Activated naive CD4-positive, alpha-beta T cell treated with anti-CD3 and anti-CD28 coated beads, Interleukin-2, amount 50 U/mL, for 24 hours (primary cell): Measurements from ENCODE around the gene GLCE.
"Not testable (repeated sequence)": the region's sequence is repeated elsewhere in the genome, so short reads cannot be mapped to it uniquely, and the experiment has no call there.

Experiments
- H3K27ac Mint-ChIP-seq: one replicate; pipeline ENCODE4 v1.8.0; 2021; ENCODE audit warnings: mild to moderate bottlenecking, mixed read lengths
- H3K27me3 Mint-ChIP-seq: one replicate; pipeline ENCODE4 v1.8.0; 2021; ENCODE audit warnings: mixed read lengths
- H3K36me3 Mint-ChIP-seq: one replicate; pipeline ENCODE4 v1.8.0; 2021; ENCODE audit warnings: mixed read lengths
- H3K4me1 Mint-ChIP-seq: one replicate; pipeline ENCODE4 v1.8.0; 2021; ENCODE audit warnings: mixed read lengths
- H3K4me3 Mint-ChIP-seq: one replicate; pipeline ENCODE4 v1.8.0; 2021; ENCODE audit warnings: mild to moderate bottlenecking, mixed read lengths
- H3K9me3 Mint-ChIP-seq: one replicate; pipeline ENCODE4 v1.8.0; 2021; ENCODE audit warnings: mixed read lengths

GLCE gene

DNA sequence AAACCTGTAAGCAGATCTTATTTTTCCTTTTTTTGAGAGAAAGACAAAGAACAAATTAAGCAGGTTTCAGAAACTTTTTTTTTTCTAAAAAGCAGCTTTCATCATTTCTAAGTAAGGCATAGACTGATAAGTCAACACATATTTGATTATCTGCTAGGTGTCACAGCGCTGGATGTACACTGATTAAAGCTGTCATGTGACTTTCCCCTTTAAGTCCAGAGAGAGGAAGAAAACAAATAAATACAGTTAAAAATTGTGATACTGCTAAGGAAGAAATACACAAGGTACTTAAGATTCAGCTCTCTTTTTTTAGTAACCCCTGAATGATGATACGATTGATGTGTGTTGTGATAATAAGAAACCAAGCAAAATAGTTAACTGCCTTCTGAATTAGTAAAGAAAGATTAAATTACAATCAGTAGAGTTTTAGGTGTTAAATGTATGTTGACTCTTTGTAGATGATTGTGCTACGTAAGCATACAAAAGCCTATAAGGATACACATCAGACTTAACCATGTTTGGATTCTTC lies 2.8 kb downstream of the GLCE start:
- Mint-ChIP-seq H3K27me3 (no peaks in the 10 kb centered on the region), H3K27ac (no peak overlapping the region), H3K4me3 (no peak overlapping the region), H3K9me3 (no peaks in the 10 kb centered on the region), H3K4me1 (peaks cover 24% of the 10 kb centered on the region), H3K36me3 (no peaks in the 10 kb centered on the region)

DNA sequence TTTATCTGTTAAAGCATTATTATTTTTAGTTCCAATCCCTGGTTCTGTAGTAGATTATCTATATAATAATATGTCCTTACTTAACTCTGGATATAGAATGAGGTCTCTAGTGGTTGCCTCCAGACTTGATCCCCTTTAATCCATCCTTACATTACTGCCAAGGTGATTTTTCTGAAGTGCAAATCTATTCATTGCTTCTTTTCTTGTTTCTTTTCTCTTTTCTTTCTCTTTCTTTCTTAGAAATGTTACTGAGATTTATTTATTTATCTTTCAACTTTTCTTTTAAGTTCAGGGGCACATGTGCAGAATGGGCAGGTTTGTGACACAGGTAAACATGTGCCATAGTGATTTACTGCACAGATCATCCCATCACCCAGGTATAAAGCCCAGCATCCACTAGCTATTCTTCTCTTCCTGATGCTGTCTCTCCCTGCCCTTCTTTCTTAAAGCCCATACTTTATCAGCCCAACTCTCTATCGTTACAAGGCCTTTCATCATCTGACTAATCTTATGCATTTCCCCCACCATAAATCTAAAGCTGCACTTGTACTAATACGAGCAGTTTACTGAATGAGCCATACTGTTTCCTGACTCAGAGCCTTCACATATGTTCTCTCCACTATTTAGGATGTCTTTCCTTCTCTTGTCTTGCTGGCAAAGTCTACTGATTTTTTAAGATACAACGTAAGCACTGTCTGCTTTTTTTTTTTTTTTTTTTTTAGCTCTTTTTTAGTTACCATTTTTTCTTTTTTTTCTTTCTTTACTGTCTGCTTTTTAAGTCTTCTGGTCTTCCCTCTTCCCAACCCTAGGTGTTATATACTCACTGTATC lies 4.6 kb downstream of the GLCE start:
- no peak overlapping the region for H3K4me3 Mint-ChIP-seq
- no peak overlapping the region for H3K27ac Mint-ChIP-seq
- H3K36me3 Mint-ChIP-seq: no peaks in the 10 kb centered on the region
- H3K27me3 Mint-ChIP-seq: no peaks in the 10 kb centered on the region
- H3K4me1 Mint-ChIP-seq: peaks cover 15% of the 10 kb centered on the region
- no peaks in the 10 kb centered on the region for H3K9me3 Mint-ChIP-seq

DNA sequence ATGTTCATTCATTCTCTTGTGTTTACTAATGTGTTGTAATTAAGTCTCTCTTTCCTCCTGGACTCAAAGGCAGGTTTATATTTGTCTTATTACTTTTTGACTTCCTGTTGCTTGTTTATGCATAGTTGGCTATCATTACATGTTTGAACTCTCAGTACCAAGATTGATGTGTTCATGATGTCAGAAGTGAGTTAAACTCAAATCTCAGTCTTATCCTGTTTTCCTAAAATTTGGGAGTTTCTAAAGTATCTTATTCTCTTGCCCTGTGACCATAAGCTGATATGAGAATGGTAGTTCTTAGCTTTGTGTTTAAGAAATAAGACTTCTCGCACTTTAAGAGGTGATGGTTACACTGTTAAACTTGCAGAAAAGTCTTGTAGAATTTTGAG lies 5.2 kb downstream of the GLCE start:
- no peak overlapping the region for H3K27ac Mint-ChIP-seq

DNA sequence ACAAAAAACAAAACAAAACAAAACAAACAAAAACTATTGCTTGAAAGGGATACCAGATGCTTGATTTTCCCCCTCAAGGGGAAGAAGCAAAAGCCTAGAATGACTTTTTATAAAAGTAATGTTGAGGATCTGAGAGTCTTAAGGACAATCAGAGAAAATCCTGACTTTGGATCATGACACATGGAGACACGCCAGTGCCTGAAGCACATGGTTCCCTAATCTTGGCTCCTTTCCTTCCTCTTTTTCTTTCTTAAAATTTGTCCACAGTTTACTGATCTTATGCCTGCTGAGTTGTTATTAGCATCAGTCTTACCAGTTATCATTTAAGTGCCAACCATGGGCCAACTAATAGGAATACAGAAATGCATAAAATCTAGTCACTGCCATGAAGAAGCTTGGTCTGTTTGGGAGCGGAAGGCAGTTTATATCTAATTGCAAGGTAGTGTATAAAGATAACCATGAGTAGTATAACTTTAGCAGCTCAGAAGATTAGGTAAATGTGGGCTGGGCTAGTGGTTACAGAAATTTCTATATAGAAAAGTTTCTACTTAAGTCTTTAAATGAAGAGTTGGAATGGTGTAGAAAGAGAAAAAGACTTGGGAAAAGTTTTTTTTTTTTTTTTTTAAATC lies 6.9 kb downstream of the GLCE start:
- no peaks in the 10 kb centered on the region for H3K9me3 Mint-ChIP-seq
- no peak overlapping the region for H3K4me3 Mint-ChIP-seq
- H3K36me3 Mint-ChIP-seq: no peaks in the 10 kb centered on the region
- H3K4me1 Mint-ChIP-seq: peaks cover 6% of the 10 kb centered on the region
- no peak overlapping the region for H3K27ac Mint-ChIP-seq
- no peaks in the 10 kb centered on the region for H3K27me3 Mint-ChIP-seq

More for the DNA sequence above, 5.2 kb downstream of the GLCE start:
- Mint-ChIP-seq H3K9me3 (no peaks in the 10 kb centered on the region), H3K27me3 (no peaks in the 10 kb centered on the region), H3K4me3 (no peak overlapping the region), H3K4me1 (peaks cover 14% of the 10 kb centered on the region), H3K36me3 (no peaks in the 10 kb centered on the region)

DNA sequence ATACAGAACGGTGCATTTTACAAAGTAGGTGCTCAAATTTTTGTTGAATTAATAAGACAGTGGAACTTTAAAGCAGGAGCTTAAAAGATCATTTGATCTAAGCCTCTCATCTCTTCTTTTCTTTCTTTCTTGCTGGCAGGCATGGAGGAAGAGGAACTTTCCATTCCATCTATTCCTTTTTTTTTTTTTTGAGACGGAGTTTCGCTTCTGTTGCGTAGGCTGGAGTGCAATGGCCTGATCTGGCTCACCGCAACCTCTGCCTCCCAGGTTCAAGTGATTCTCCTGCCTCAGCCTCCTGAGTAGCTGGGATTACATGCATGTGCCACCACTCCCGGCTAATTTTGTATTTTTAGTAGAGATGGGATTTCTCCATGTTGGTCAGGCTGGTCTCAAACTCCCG lies 7.9 kb downstream of the GLCE start:
- H3K27ac Mint-ChIP-seq, H3K36me3 Mint-ChIP-seq, H3K4me1 Mint-ChIP-seq, H3K27me3 Mint-ChIP-seq, H3K9me3 Mint-ChIP-seq, H3K4me3 Mint-ChIP-seq: not testable (repeated sequence)

DNA sequence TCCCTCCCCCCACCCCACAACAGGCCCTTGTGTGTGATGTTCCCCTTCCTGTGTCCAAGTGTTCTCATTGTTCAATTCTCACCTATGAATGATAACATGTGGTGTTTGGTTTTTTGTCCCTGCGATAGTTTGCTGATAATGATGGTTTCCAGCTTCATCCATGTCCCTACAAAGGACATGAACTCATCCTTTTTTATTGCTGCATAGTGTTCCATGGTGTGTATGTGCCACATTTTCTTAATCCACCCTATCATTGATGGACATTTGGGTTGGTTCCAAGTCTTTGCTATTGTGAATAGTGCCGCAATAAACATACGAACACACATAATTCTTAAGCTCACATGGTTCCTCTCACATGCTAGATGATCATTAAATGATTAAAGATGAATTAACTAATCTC lies 9.1 kb downstream of the GLCE start:
- not testable (repeated sequence) for H3K27me3 Mint-ChIP-seq, H3K4me1 Mint-ChIP-seq, H3K36me3 Mint-ChIP-seq, H3K4me3 Mint-ChIP-seq, H3K27ac Mint-ChIP-seq, H3K9me3 Mint-ChIP-seq

DNA sequence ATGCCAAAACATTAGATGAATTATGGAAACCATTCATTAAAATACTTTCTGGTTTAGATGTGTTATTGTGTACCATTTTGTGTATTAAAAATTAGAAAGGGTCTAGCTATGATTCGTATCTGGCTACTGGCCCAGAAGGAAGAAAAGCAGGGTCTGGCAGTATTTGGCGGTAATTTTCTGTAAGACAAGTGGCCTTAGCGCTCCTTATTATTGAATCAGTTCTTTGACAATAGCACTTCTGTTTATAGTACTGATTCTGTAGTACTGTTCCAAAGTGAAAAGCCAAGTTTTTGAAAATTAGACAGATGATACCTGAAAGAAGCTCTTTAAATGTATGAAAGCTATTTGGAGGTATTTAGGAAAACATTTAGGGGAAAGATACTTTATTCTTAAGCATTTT lies 10.2 kb downstream of the GLCE start:
- Mint-ChIP-seq H3K4me1 (no peaks in the 10 kb centered on the region), H3K27me3 (no peaks in the 10 kb centered on the region), H3K27ac (no peak overlapping the region), H3K36me3 (peaks cover 3% of the 10 kb centered on the region), H3K9me3 (no peaks in the 10 kb centered on the region), H3K4me3 (no peak overlapping the region)

DNA sequence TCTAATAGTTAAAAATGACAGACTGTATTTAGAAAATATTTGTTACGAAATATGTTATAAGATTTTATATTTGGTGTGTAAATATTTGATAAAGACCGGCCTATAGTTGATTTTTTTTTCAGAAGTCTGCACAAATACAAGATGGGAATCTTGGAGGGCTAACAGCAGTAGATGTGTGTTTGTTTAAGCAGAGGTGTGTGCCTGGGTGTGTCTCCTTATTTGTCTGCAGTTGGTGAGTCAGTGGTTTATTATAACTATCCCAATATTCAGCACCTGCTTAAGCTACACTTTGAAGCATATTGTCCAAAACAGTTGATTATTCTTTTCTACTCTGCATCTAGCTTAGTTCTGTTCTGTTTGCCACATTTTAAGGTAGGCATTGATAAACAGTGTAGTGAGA lies 12.4 kb downstream of the GLCE start:
- Mint-ChIP-seq H3K27ac (no peak overlapping the region), H3K4me1 (no peaks in the 10 kb centered on the region), H3K36me3 (peaks cover 3% of the 10 kb centered on the region), H3K9me3 (no peaks in the 10 kb centered on the region), H3K4me3 (no peak overlapping the region), H3K27me3 (no peaks in the 10 kb centered on the region)

DNA sequence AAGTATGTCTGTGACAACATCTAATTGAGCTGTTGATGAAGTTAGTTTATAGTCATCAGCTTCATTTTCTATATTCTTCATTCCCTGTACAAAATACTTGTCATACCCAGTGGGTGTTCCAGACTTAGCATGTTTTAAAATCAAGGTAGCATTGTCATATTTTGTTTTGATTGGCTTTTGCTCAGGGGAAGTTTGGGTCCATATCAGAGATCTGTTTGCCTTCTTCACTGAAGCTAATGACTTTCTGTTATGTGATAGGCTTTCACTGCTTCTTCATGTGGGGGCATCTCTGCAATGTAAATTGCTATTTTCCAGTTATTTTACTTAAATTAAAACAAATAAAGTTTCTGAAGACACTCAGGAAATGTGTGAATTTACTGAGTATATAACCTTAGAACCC lies 15.1 kb downstream of the GLCE start:
- no peak overlapping the region for H3K27ac Mint-ChIP-seq
- no peaks in the 10 kb centered on the region for H3K4me1 Mint-ChIP-seq
- no peak overlapping the region for H3K4me3 Mint-ChIP-seq
- no peaks in the 10 kb centered on the region for H3K9me3 Mint-ChIP-seq
- no peaks in the 10 kb centered on the region for H3K27me3 Mint-ChIP-seq
- peaks cover 3% of the 10 kb centered on the region for H3K36me3 Mint-ChIP-seq

DNA sequence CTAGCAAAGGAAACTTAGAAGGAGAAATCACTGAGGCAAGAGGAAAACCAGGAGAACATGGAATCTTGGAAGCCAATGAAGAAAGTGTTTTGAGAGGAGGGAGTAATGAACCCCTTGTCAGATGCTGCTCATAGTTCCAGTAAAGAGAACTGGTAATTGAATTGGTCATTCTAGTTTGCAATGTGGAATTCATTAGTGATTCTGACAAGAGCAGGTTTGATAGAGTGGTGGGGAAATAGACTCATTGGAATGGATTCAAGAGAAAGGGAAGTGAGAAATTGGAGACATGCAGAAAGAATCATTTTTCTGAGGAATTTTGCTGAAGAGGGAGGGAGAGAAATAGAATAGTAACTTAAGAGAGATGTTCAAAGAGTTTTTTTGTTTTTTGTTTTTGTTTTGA lies 21.0 kb downstream of the GLCE start:
- no peaks in the 10 kb centered on the region for H3K9me3 Mint-ChIP-seq
- H3K27me3 Mint-ChIP-seq: no peaks in the 10 kb centered on the region
- H3K4me3 Mint-ChIP-seq: no peak overlapping the region
- no peak overlapping the region for H3K27ac Mint-ChIP-seq
- no peaks in the 10 kb centered on the region for H3K36me3 Mint-ChIP-seq
- H3K4me1 Mint-ChIP-seq: no peaks in the 10 kb centered on the region

DNA sequence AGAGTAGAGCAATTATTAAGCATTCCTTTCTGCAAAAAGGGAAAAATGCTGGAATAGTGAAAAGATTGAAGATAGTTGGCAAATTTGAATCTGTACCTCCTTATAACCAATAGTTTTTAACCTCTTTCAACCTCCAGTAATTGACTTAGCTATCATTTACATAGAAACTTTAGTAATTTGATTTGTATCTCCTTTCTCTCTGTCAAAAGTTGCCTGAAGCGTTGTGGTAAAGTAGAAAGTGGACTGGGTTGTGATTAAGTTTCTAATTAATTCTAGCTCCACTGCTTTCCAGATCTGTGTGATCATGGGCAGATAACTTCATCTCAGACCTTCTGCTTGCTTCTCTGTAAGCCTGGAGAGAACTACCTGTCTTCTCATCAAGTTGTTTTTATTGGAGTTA lies 24.8 kb downstream of the GLCE start:
- no peak overlapping the region for H3K27ac Mint-ChIP-seq
- H3K36me3 Mint-ChIP-seq: peaks cover 7% of the 10 kb centered on the region
- no peaks in the 10 kb centered on the region for H3K27me3 Mint-ChIP-seq
- no peaks in the 10 kb centered on the region for H3K4me1 Mint-ChIP-seq
- no peak overlapping the region for H3K4me3 Mint-ChIP-seq
- peaks cover 6% of the 10 kb centered on the region for H3K9me3 Mint-ChIP-seq

DNA sequence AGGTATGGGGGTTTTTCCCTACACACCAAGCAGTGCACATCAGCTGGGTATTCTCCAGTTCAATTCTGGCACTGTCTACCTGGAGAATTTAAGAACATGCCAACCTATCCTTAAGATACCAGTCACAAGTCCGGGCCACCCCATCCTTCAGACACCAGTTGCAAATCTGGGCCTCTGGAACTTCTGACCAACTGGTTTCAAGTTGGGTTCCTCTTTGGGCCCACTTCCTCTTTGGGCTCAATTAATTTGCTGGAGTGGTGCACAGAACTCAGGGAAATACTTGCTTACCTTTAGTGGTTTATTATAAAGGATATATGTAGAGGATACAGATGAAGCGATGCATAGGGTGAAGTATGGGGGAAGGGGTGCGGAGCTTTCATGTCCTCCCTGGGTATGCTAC lies 25.3 kb downstream of the GLCE start:
- Mint-ChIP-seq H3K4me3 (no peak overlapping the region), H3K27me3 (no peaks in the 10 kb centered on the region), H3K36me3 (peaks cover 9% of the 10 kb centered on the region), H3K27ac (no peak overlapping the region), H3K9me3 (peaks cover 9% of the 10 kb centered on the region), H3K4me1 (no peaks in the 10 kb centered on the region)

DNA sequence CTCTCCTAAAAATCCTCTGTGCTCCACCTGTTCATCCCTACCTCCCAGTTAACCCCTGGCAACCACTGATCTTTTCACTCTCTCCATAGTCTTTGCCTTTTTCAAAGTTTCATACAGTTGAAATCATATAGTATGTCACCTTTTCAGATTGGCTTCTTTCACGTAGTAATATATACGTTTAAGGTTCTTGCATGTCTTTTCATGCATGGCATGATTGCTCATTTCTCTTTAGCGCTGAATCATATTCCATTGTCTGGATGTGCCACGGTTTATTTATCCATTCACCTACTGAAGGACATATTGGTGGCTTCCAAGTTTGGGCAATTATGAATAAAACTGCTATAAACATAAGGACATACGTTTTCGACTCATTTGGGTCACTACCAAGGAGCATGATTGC lies 28.7 kb downstream of the GLCE start:
- Mint-ChIP-seq H3K9me3 (peaks cover 12% of the 10 kb centered on the region), H3K27ac (no peak overlapping the region), H3K36me3 (peaks cover 12% of the 10 kb centered on the region), H3K27me3 (no peaks in the 10 kb centered on the region), H3K4me1 (peaks cover 13% of the 10 kb centered on the region), H3K4me3 (no peak overlapping the region)

DNA sequence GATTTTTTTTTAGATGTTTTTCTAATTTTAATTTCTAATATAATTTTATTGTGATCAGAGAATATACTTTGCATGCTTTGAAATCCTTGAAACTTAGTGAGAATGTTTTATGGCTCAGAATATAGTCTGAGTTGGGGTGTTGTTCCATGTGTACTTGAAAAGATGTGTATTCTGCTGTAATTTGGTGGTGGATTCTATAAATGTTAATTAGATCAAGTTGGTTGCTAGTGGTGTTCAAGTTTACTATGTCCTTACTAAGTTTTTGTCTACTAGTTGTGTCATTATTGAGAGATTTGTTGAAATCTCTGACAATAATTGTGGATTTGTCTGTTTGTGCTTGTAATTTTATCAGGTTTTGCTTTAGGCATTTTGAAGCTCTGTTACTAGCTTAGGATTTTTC lies 29.7 kb downstream of the GLCE start:
- H3K4me1 Mint-ChIP-seq: peaks cover 21% of the 10 kb centered on the region
- H3K36me3 Mint-ChIP-seq: peaks cover 12% of the 10 kb centered on the region
- no peak overlapping the region for H3K4me3 Mint-ChIP-seq

DNA sequence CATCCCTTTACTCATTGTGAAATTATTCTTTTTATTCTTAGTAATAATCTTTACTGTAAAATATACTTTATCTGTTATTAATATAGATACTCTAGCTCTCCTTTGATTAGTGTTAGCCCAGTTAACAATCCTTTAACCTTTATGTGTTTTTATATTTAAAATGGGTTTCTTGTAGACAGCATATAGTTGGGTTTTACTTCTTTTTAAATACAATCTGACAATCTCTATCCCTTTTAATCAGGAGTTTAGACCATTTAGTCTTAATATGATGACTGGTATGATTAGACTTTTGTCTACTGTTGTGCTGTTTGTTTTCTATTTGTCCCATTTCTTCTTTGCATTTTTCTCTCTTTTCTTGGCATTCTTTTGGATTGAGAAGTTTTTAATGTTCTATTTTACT lies 30.1 kb downstream of the GLCE start:
- H3K4me3 Mint-ChIP-seq: no peak overlapping the region
- peaks cover 12% of the 10 kb centered on the region for H3K9me3 Mint-ChIP-seq
- no peak overlapping the region for H3K27ac Mint-ChIP-seq
- H3K27me3 Mint-ChIP-seq: no peaks in the 10 kb centered on the region
- peaks cover 25% of the 10 kb centered on the region for H3K4me1 Mint-ChIP-seq
- peaks cover 12% of the 10 kb centered on the region for H3K36me3 Mint-ChIP-seq

More for the DNA sequence above, 29.7 kb downstream of the GLCE start:
- no peak overlapping the region for H3K27ac Mint-ChIP-seq
- H3K27me3 Mint-ChIP-seq: no peaks in the 10 kb centered on the region
- peaks cover 12% of the 10 kb centered on the region for H3K9me3 Mint-ChIP-seq

DNA sequence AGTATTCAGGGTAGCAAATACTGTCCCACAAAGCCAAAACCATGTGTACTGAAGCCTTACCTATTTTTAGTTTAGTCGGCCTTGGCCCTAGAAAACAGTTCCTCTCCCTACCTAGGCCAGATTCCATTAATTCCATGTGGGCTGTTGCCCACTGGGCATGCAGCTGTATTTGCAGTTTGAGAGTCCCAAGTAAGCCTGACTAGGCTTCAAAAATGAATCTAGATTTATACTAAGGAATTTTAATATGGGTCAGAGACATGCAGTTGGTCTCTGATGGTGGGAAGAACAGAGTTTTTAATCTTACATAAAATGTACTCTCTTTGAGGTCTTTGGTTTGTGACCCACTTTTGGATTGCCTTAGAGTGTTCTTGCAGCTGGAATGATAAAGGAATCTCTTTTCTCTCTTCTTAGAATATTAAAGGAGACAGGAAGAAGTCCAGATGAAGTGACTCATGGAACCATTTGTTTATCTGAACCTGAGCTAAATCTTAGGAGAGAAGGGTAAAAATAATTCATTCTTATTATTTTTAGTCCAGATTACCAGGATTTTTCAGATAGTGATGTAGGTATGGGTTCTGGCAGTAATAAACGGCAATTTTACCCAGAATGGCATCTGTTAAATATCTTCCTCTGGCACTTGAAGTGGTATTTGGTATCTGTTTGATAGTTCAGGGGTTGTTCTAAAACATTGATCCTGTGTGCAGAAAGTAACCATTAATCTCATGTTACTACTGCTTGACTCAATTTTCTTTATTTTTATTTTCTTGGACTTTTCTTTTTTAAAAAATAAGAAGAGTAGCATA lies 33.8 kb downstream of the GLCE start:
- H3K4me1 Mint-ChIP-seq: peaks cover 26% of the 10 kb centered on the region
- peaks cover 18% of the 10 kb centered on the region for H3K36me3 Mint-ChIP-seq
- peaks cover 7% of the 10 kb centered on the region for H3K9me3 Mint-ChIP-seq
- H3K27me3 Mint-ChIP-seq: no peaks in the 10 kb centered on the region
- no peak overlapping the region for H3K4me3 Mint-ChIP-seq
- no peak overlapping the region for H3K27ac Mint-ChIP-seq
